ENCODE measurements around the gene PSMB11. TPM values are rescaled to one million over a fixed set of nuclear protein-coding genes. Genes with fewer than 3 reads are reported as not detected.
A peak's percentile ranks its signal among the peaks of the same experiment; 100 is the strongest.

PSMB11 gene
- total and polyA plus RNA-seq, 10 of the 15 experiments (the other 5 are each of a cell fraction or from before 2014, with no cell fraction given): not detected

DNA sequence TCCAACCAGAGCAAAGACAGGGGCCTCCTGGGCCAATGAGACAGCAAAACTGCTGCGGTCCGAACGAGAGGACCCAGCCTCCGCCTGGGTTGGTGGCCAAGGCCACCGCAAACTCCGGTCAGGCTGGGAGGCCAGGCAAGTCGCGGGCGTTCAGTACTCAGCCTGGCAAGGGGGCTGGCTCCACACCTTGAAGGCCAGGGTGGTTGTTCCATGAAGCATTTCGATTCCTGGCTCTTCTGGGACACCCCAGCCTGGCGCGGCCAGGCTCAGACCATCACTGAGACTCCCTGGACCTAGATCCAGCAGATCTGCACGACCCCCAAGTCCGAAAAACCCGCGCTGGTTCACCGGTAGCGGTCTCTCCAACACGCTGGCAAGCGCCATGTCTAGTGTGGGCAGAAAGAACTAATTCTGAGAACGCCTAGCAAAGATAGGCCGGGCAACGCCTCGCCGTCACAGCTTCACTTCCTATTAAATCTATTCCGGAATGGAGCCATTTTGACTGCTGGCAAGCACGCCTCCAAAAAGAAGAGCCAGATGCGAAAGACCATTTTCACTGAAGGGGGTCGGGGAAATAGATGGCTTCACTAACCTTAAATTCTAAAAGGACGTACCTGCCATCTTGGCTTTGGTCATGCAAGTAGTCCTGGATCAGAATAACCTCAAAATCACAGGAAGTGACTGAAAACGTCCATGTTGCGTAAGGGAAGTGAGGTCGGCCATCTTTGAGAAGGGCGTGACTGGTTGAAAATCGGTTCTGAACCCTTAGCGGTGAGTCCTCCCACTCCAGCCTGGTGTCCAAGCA, 7.3 kb upstream of the PSMB11 start, which contains the start of gene PSMB5 (continued):
- TF ChIP-seq SREBF1 (IDR thresholded peaks at IDR 0.05; ENCODE audit: low read length) (no peak), RFX5 (IDR thresholded peaks at IDR 0.05; ENCODE audit: low read depth, low read length) (peak; percentile 72), KAT2A (conservative IDR thresholded peaks at IDR 0.05; ENCODE audit: control insufficient read depth, low read depth, low read length) (no peak), RUNX3 (IDR thresholded peaks at IDR 0.05; ENCODE audit: low read length) (peak; percentile 62), ATF7 (IDR thresholded peaks at IDR 0.05; ENCODE audit: low read depth) (peak; percentile 60; the same call in 1 of the 2 replicates), FOS (IDR thresholded peaks at IDR 0.05; ENCODE audit: borderline replicate concordance, extremely low read depth, insufficient read length) (no peak), FOXK2 (IDR thresholded peaks at IDR 0.05) (0 out of 2 replicates have a peak, but pooled peaks have one; percentile 34), PAX5 (IDR thresholded peaks at IDR 0.05; ENCODE audit: borderline replicate concordance, low read depth, low read length) (no peak), CHD1 (IDR thresholded peaks at IDR 0.05; ENCODE audit: low read depth, low read length) (no peak), ZNF207 (IDR thresholded peaks at IDR 0.05; ENCODE audit: borderline replicate concordance) (peak; percentile 42; the same call in 1 of the 2 replicates), MXI1 (IDR thresholded peaks at IDR 0.05; ENCODE audit: low read depth, low read length) (peak; percentile 21; the same call in 1 of the 2 replicates), SIN3A (IDR thresholded peaks at IDR 0.05; ENCODE audit: low read depth, low read length) (0 out of 2 replicates have a peak, but pooled peaks have one; percentile 60), STAT3 (IDR thresholded peaks at IDR 0.05; ENCODE audit: low read depth, low read length) (0 out of 2 replicates have a peak, but pooled peaks have one; percentile 61), SMAD1 (IDR thresholded peaks at IDR 0.05; ENCODE audit: low read depth, partially characterized antibody) (no peak), TCF3 (IDR thresholded peaks at IDR 0.05; ENCODE audit: borderline replicate concordance, insufficient read depth, low read depth, low read length) (no peak), NFYB (IDR thresholded peaks at IDR 0.05; ENCODE audit: insufficient read depth, low read depth, low read length) (no peak), BRCA1 (IDR thresholded peaks at IDR 0.05; ENCODE audit: low read depth, low read length) (no peak), BACH1 (IDR thresholded peaks at IDR 0.05; ENCODE audit: borderline replicate concordance) (no peak), RBBP5 (conservative IDR thresholded peaks at IDR 0.05) (no peak), CBX5 (IDR thresholded peaks at IDR 0.05; ENCODE audit: low read depth) (no peak), IKZF2 (IDR thresholded peaks at IDR 0.05) (no peak), ZNF24 (IDR thresholded peaks at IDR 0.05) (no peak), TAF1 (IDR thresholded peaks at IDR 0.05; ENCODE audit: borderline replicate concordance, low read depth, low read length) (peak; percentile 73; the same call in 1 of the 2 replicates)
- TF ChIP-seq, protein P1, sequence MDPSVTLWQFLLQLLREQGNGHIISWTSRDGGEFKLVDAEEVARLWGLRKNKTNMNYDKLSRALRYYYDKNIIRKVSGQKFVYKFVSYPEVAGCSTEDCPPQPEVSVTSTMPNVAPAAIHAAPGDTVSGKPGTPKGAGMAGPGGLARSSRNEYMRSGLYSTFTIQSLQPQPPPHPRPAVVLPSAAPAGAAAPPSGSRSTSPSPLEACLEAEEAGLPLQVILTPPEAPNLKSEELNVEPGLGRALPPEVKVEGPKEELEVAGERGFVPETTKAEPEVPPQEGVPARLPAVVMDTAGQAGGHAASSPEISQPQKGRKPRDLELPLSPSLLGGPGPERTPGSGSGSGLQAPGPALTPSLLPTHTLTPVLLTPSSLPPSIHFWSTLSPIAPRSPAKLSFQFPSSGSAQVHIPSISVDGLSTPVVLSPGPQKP (IDR thresholded peaks at IDR 0.05; ENCODE audit: low read depth, low read length): no peak
- TF ChIP-seq, protein P2, sequence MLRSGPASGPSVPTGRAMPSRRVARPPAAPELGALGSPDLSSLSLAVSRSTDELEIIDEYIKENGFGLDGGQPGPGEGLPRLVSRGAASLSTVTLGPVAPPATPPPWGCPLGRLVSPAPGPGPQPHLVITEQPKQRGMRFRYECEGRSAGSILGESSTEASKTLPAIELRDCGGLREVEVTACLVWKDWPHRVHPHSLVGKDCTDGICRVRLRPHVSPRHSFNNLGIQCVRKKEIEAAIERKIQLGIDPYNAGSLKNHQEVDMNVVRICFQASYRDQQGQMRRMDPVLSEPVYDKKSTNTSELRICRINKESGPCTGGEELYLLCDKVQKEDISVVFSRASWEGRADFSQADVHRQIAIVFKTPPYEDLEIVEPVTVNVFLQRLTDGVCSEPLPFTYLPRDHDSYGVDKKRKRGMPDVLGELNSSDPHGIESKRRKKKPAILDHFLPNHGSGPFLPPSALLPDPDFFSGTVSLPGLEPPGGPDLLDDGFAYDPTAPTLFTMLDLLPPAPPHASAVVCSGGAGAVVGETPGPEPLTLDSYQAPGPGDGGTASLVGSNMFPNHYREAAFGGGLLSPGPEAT (IDR thresholded peaks at IDR 0.05; ENCODE audit: low read depth): peak; percentile 68
- TF ChIP-seq, protein P3, sequence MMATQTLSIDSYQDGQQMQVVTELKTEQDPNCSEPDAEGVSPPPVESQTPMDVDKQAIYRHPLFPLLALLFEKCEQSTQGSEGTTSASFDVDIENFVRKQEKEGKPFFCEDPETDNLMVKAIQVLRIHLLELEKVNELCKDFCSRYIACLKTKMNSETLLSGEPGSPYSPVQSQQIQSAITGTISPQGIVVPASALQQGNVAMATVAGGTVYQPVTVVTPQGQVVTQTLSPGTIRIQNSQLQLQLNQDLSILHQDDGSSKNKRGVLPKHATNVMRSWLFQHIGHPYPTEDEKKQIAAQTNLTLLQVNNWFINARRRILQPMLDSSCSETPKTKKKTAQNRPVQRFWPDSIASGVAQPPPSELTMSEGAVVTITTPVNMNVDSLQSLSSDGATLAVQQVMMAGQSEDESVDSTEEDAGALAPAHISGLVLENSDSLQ (IDR thresholded peaks at IDR 0.05): 0 out of 2 replicates have a peak, but pooled peaks have one; percentile 25
- TF ChIP-seq, protein P4, sequence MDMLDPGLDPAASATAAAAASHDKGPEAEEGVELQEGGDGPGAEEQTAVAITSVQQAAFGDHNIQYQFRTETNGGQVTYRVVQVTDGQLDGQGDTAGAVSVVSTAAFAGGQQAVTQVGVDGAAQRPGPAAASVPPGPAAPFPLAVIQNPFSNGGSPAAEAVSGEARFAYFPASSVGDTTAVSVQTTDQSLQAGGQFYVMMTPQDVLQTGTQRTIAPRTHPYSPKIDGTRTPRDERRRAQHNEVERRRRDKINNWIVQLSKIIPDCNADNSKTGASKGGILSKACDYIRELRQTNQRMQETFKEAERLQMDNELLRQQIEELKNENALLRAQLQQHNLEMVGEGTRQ (IDR thresholded peaks at IDR 0.05; ENCODE audit: borderline replicate concordance, low read depth, low read length): no peak
